Spinal cord (tissue), 10 donors: ENCODE results near the gene ZCCHC8. TPM values are rescaled to one million over a fixed set of nuclear protein-coding genes. Genes with fewer than 3 reads are reported as not detected.

ENCODE experiments used
- DNase-seq, 6 donors: peaks; one replicate each; pipeline versions ENCODE4 v3.0.0 to v3.0.0-alpha.2; 2013 to 2015; ENCODE audit warnings: low spot score in 6 of 6, low read depth in 4 of 6
- H3K27ac ChIP-seq: one replicate; pipeline ENCODE4 v1.5.1; 2013; ENCODE audit warnings: low read depth, low read length, control low read depth
- H3K27me3 ChIP-seq: one replicate; pipeline ENCODE4 v1.6.1; 2013; ENCODE audit warnings: low read length; ENCODE audit not compliant: control insufficient read depth, insufficient read depth
- H3K36me3 ChIP-seq: one replicate; pipeline ENCODE4 v1.6.1; 2013; ENCODE audit warnings: low read length; ENCODE audit not compliant: control insufficient read depth, insufficient read depth
- H3K4me1 ChIP-seq: one replicate; pipeline ENCODE4 v1.6.1; 2013; ENCODE audit warnings: low read length; ENCODE audit not compliant: control insufficient read depth, insufficient read depth
- H3K4me3 ChIP-seq: one replicate; pipeline ENCODE4 v1.5.1; 2013; ENCODE audit warnings: low read depth, low read length, control low read depth
- H3K9me3 ChIP-seq: one replicate; pipeline ENCODE4 v1.6.1; 2013; ENCODE audit warnings: low read length; ENCODE audit not compliant: control insufficient read depth, insufficient read depth
- WGBS: methylation state at CpG from one replicate; pipeline ENCODE4 v1.1.5; 2013; ENCODE audit warnings: missing lambda C conversion rate; ENCODE audit not compliant: insufficient coverage; 5-methylcytosine and 5-hydroxymethylcytosine counted together
- long read RNA-seq, 4 donors: transcript quantifications; one replicate each; lab custom pipeline, GENCODE V29; 2026
- polyA plus RNA-seq, 2 donors: library from polyadenylated mRNA; unstranded; fragments of 120-200 nt; gene quantifications; one replicate each; pipeline ENCODE4 v1.2.1, GENCODE V29; 2013; ENCODE audit not compliant: insufficient read length in 2 of 2
- total RNA-seq, 2 donors: library from RNA; depleted of rRNA in 1 of 2; stranded (reverse); fragments of 120-200 nt in 1 of 2; fragments of >200 nt in 1 of 2; gene quantifications; one replicate each; pipeline versions ENCODE4 v1.2.3 to v1.2.4, GENCODE V29; 2013 to 2014
- donor health status: healthy.

ZCCHC8 gene
- total RNA-seq (10 to 100 TPM; 25.7 to 30.2 TPM), polyA plus RNA-seq (10 to 100 TPM; 32.3 to 40.3 TPM)
- long read RNA-seq, donor 1 = 0 reads
- long read RNA-seq, donor 2, partial matches to known transcripts = 0 of 1 reads
- long read RNA-seq, donor 2, other reads (novel, unspliced or antisense) = 0 of 1 reads
- long read RNA-seq, donor 3 = 0 reads
- long read RNA-seq, donor 4 = 0 reads

DNA sequence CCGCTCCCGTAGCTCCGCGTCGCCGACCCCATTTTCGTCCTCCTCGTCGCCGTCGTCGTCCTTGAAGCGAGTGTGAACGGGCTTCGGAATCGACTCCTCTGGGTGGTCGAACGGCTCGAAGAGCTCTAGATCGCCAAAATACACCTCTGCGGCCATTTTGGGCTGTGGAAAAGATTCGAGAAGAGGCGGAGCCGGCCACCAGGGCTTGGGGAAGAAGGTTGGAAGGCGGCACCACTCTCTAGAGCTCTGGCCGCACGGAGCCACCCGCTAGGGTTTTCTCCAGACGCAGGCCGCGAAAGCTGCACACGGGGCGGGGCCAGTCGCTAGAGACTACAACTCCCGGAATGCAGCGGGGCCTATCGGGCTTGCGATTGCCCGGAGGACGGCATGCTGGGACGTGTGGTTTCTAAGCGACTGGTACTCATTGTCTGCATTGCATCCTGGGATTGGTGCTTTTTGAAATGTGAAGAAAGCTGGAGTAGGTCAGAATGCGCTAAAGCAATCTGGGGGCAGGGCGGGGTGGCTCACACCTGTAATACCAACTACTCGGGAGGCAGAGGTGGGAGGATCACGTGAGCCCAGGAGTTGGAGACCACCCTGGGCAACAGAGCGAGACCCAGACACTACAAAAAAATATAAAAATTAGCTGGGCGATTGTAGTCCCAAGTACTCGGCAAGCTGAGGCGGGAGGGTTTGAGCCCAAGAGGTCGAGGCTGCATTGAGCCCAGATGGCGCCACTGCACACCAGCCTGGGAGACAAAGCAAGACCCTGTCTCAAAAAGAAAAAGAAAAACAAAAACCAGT, at the start of gene ZCCHC8:
Gene ZCCHC8 (minus strand): TSS at position 248 of the 804 bp plus-strand sequence. CDS start 92 bp downstream, at position 156.
- Histone ChIP-seq H3K36me3 (peaks cover 35% of the 10 kb centered on the region), H3K4me1 (peaks cover 15% of the 10 kb centered on the region), H3K4me3 (peak within 1 kb of the TSS; percentile 85), H3K27me3 (no peaks in the 10 kb centered on the region), H3K27ac (peak within 1 kb of the TSS; percentile 97), H3K9me3 (no peaks in the 10 kb centered on the region)
- peak; percentile 90 to 99 (median 96) for DNase-seq
- WGBS = under 1% methylated on average over 51 of the region's 52 CpGs

GRCh38 chr12:122547330-122547729, 46.6 kb upstream of the ZCCHC8 start:
- Histone ChIP-seq H3K9me3 (no peaks in the 10 kb centered on the region), H3K4me3 (no peak overlapping the region), H3K36me3 (peaks cover 26% of the 10 kb centered on the region), H3K27me3 (no peaks in the 10 kb centered on the region), H3K4me1 (no peaks in the 10 kb centered on the region), H3K27ac (no peak overlapping the region)
- 83% methylated on average over 1 of the region's 5 CpGs for WGBS
- DNase-seq = no peak

GRCh38 chr12:122545855-122546254, 45.1 kb upstream of the ZCCHC8 start:
- peaks cover 24% of the 10 kb centered on the region for H3K36me3 ChIP-seq
- WGBS = 100% methylated on average over 1 of the region's 2 CpGs

DNA sequence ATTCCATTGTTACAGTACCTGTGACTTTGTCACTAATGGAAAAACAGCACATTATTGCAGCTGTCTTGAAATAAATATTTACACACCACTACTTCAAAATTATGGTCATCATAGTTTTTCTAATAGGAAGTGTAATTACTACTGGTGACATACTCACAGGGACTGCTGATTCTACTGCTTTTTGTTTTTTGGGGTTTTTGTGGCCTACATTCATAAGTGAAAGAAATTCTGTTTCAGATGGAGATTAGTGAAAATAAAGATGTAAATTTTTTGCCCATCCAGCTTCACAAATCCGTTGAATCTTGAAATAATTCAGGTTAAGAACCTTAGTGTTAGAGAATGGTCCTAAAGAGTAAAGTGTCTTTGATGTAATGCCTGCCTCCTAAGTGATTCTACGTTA, 43.8 kb upstream of the ZCCHC8 start:
- Histone ChIP-seq H3K27me3 (no peaks in the 10 kb centered on the region), H3K4me3 (no peak overlapping the region), H3K4me1 (no peaks in the 10 kb centered on the region), H3K27ac (no peak overlapping the region), H3K36me3 (peaks cover 28% of the 10 kb centered on the region), H3K9me3 (no peaks in the 10 kb centered on the region)
- no CpG with 5 or more reads among the region's 2 CpGs for WGBS
- DNase-seq = no peak

More at GRCh38 chr12:122545855-122546254, 45.1 kb upstream of the ZCCHC8 start:
- Histone ChIP-seq H3K9me3 (no peaks in the 10 kb centered on the region), H3K4me1 (no peaks in the 10 kb centered on the region), H3K27me3 (no peaks in the 10 kb centered on the region), H3K4me3 (no peak overlapping the region), H3K27ac (no peak overlapping the region)
- DNase-seq = no peak

- no peak overlapping the region for H3K27ac ChIP-seq
- H3K36me3 ChIP-seq = peaks cover 15% of the 10 kb centered on the region
- WGBS = 93% methylated on average over 3 of the region's 5 CpGs
- H3K4me1 ChIP-seq = no peaks in the 10 kb centered on the region
- no peaks in the 10 kb centered on the region for H3K9me3 ChIP-seq
- no peak overlapping the region for H3K4me3 ChIP-seq
- no peaks in the 10 kb centered on the region for H3K27me3 ChIP-seq
- DNase-seq = no peak
These were observed 37.8 kb upstream of the ZCCHC8 start for GRCh38 chr12:122538496-122538895.

DNA sequence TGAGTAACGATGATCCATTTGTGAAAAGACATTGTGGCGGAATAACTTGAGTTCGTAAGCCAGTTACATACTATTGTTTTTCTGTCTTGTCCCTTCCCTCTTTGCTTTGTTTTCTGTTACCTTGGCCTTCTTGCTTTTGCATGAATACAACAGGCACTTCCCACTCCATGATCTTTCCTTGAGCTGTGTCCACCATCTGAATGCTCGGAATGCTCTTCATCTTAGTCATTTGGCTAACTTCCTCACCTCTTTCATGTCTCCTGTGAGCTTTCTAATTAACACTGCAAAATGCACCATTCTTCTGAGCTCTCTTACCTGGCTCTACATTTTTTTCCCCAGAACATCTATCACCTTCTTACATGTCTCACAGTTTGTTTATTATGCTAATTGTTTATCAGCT, 36.3 kb upstream of the ZCCHC8 start:
- H3K36me3 ChIP-seq = peaks cover 14% of the 10 kb centered on the region
- no peaks in the 10 kb centered on the region for H3K4me1 ChIP-seq
- 96% methylated on average over 3 of the region's 4 CpGs for WGBS
- H3K9me3 ChIP-seq = no peaks in the 10 kb centered on the region
- H3K27me3 ChIP-seq = no peaks in the 10 kb centered on the region
- H3K4me3 ChIP-seq = no peak overlapping the region
- no peak for DNase-seq
- H3K27ac ChIP-seq = no peak overlapping the region

GRCh38 chr12:122533856-122534255, 33.1 kb upstream of the ZCCHC8 start:
- Histone ChIP-seq H3K4me1 (no peaks in the 10 kb centered on the region), H3K27ac (no peak overlapping the region), H3K36me3 (peaks cover 5% of the 10 kb centered on the region), H3K4me3 (no peak overlapping the region), H3K27me3 (no peaks in the 10 kb centered on the region), H3K9me3 (no peaks in the 10 kb centered on the region)
- no CpG with 5 or more reads among the region's 2 CpGs for WGBS
- DNase-seq = peak in 1 of 6 donors; percentile 48

GRCh38 chr12:122528992-122529391, 28.3 kb upstream of the ZCCHC8 start:
- Histone ChIP-seq H3K27ac (no peak overlapping the region), H3K27me3 (no peaks in the 10 kb centered on the region), H3K4me1 (peaks cover 6% of the 10 kb centered on the region), H3K9me3 (no peaks in the 10 kb centered on the region), H3K4me3 (no peak overlapping the region), H3K36me3 (peaks cover 3% of the 10 kb centered on the region)
- no CpG with 5 or more reads among the region's 6 CpGs for WGBS
- DNase-seq = no peak

- 97% methylated on average over 4 of the region's 7 CpGs for WGBS
- Histone ChIP-seq H3K36me3 (peaks cover 3% of the 10 kb centered on the region), H3K4me1 (peaks cover 6% of the 10 kb centered on the region), H3K4me3 (no peak overlapping the region), H3K27me3 (no peaks in the 10 kb centered on the region), H3K27ac (no peak overlapping the region), H3K9me3 (no peaks in the 10 kb centered on the region)
- no peak for DNase-seq
These were observed 27.9 kb upstream of the ZCCHC8 start for GRCh38 chr12:122528582-122528981.
